K562 (cell line): ENCODE measurements around the gene ANKRD11. TPM values are rescaled to one million over a fixed set of nuclear protein-coding genes. Genes with fewer than 3 reads are reported as not detected.
A peak's percentile ranks its signal among the peaks of the same experiment; 100 is the strongest.

Experiments
- ATAC-seq: fragments of 200-7000 bp; cut with Tn5 transposase; 3 replicates; pipeline ENCODE4 v1.9.1; 2020; ENCODE audit warnings: moderate library complexity
- BruUV-seq: library from RNA; stranded (reverse); fragments of 400-500 nt; replicated peaks from 2 replicates; lab custom pipeline; 2021; lab: Mats Ljungman, UMichigan
- CTCF ChIA-PET: fragments of 300-600 bp; formaldehyde crosslinking; extraction: SDS; loops from one replicate; lab custom pipeline; 2021; ENCODE audit warnings: low intra/inter-chr PET ratio; lab: Yijun Ruan, JAX
- POLR2A ChIA-PET: fragments of 300-600, 350-650 bp; sonication (Branson Sonifier 250); formaldehyde crosslinking; extraction: SDS; loops from one replicate; lab custom pipeline; 2021; ENCODE audit warnings: antibody characterized with exemption, inconsistent platforms; lab: Yijun Ruan, JAX
- DNase-seq, 4 experiments: peaks; one replicate each; pipeline versions ENCODE4 v3.0.0 to v3.0.0-alpha.2; 2011 to 2018; ENCODE audit warnings: low spot score in 3 of 4, mixed read lengths in 3 of 4; ENCODE audit errors: extremely low read depth in 1 of 4
- FAIRE-seq: peaks from 2 replicates; lab custom pipeline; 2011; peaks lifted over from hg19 to GRCh38; lab: Jason Lieb, UNC
- H2AFZ ChIP-seq: 2 replicates; pipeline ENCODE4 v1.6.0; 2011; ENCODE audit warnings: low read depth, low read length, control low read depth, inconsistent platforms
- H3K27ac ChIP-seq: fragments of 200-600 bp; 3 replicates; pipeline ENCODE4 v1.8.0; 2011; ENCODE audit warnings: low read depth, mild to moderate bottlenecking, control low read depth, inconsistent platforms, low read length, moderate library complexity, mixed read lengths; ENCODE audit errors: extremely low read depth
- H3K27me3 ChIP-seq, 2 experiments: fragments of 300-600 bp in 1 of 2; 2 replicates in 1 of 2; 3 replicates in 1 of 2; pipeline versions ENCODE4 v1.6.0 to v1.8.0; 2011; ENCODE audit warnings: inconsistent platforms in 2 of 2, low read length in 2 of 2, mild to moderate bottlenecking in 1 of 2, mixed read lengths in 1 of 2, moderate library complexity in 1 of 2; ENCODE audit not compliant: control insufficient read depth in 2 of 2, insufficient read depth in 2 of 2
- H3K36me3 ChIP-seq: fragments of 300-600 bp; 3 replicates; pipeline ENCODE4 v1.8.0; 2011; ENCODE audit warnings: mild to moderate bottlenecking, low read length, inconsistent platforms; ENCODE audit not compliant: control insufficient read depth, insufficient read depth
- H3K4me1 ChIP-seq, 2 experiments: fragments of 200-600 bp in 1 of 2; replicated peaks in 1 of 2; 2 replicates in 1 of 2; 3 replicates in 1 of 2; pipeline versions ENCODE4 v1.5.1 to v1.8.0; 2011; ENCODE audit warnings: inconsistent platforms in 2 of 2, low read length in 2 of 2, mild to moderate bottlenecking in 1 of 2, mixed read lengths in 1 of 2, moderate library complexity in 1 of 2; ENCODE audit not compliant: control insufficient read depth in 2 of 2, insufficient read depth in 2 of 2
- H3K4me2 ChIP-seq: 2 replicates; pipeline ENCODE4 v1.6.1; 2011; ENCODE audit warnings: low read length, control low read depth, inconsistent platforms, mixed read lengths; ENCODE audit not compliant: insufficient read depth
- H3K4me3 ChIP-seq: fragments of 200-600 bp; sonication (generic), shearing (Covaris generic); 2 replicates; pipeline ENCODE4 v1.5.1; 2016; ENCODE audit warnings: control low read depth, inconsistent platforms
- H3K79me2 ChIP-seq: fragments of 200-600 bp; 3 replicates; pipeline ENCODE4 v1.8.0; 2011; ENCODE audit warnings: low read length, inconsistent platforms; ENCODE audit not compliant: control insufficient read depth, insufficient read depth
- H3K9ac ChIP-seq, 2 experiments: 2 replicates each; pipeline versions ENCODE4 v1.6.0 to v1.6.1; 2011; ENCODE audit warnings: low read depth in 2 of 2, low read length in 2 of 2, control low read depth in 1 of 2, inconsistent platforms in 1 of 2, mild to moderate bottlenecking in 1 of 2, mixed read lengths in 1 of 2; ENCODE audit not compliant: insufficient read depth in 1 of 2
- H3K9me1 ChIP-seq: one replicate; pipeline ENCODE4 v1.6.0; 2011; ENCODE audit warnings: inconsistent platforms, mild to moderate bottlenecking, low read length, moderate library complexity; ENCODE audit not compliant: control insufficient read depth, insufficient read depth
- H3K9me3 ChIP-seq: replicated peaks from 2 replicates; pipeline ENCODE4 v1.5.1; 2011; ENCODE audit warnings: low read depth, low read length, inconsistent platforms; ENCODE audit not compliant: control insufficient read depth, insufficient read depth
- H4K20me1 ChIP-seq: replicated peaks from 2 replicates; pipeline ENCODE4 v1.6.1; 2011; ENCODE audit warnings: low read length, inconsistent platforms, mixed read lengths; ENCODE audit not compliant: control insufficient read depth, insufficient read depth
- POLR2G ChIP-seq: fragments of 200-400 bp; formaldehyde crosslinking; IDR thresholded peaks from 2 replicates; pipeline ENCODE4 v1.6.1; 2017; ENCODE audit warnings: low read depth, mild to moderate bottlenecking, antibody characterized with exemption, low read length, moderate library complexity
- RBFOX2 ChIP-seq: fragments of 200-400 bp; formaldehyde crosslinking; IDR thresholded peaks from 2 replicates; pipeline ENCODE4 v1.6.1; 2017; ENCODE audit warnings: low read depth, mild to moderate bottlenecking, low read length, moderate library complexity
- ZBTB33 ChIP-seq: sonication (generic); formaldehyde crosslinking; IDR thresholded peaks from 2 replicates; pipeline ENCODE4 v1.8.1; 2023; ENCODE audit warnings: mild to moderate bottlenecking, missing genetic modification reagents
- WGBS: fragments of 100-300 bp; shearing (Covaris generic); methylation state at CpG from one replicate; pipeline ENCODE4 v1.1.6; 2016; ENCODE audit warnings: low coverage, mixed read lengths; ENCODE audit not compliant: insufficient coverage; ENCODE audit errors: missing lambda C conversion rate; 5-methylcytosine and 5-hydroxymethylcytosine counted together
- in situ Hi-C: fragments of 300-500 bp; cut with MboI; formaldehyde crosslinking; loops from 4 replicates; pipeline ENCODE4 v1.15.0; 2018; ENCODE audit warnings: inconsistent platforms, mixed read lengths
- intact Hi-C: fragments of 100-400 bp; cut with micrococcal nuclease; formaldehyde crosslinking; loops from 2 replicates; pipeline ENCODE4 v1.14.2; 2022
- polyA plus RNA-seq, 8 experiments: library from polyadenylated mRNA; depleted of rRNA in 4 of 8; stranded (reverse) in 5 of 8; unstranded in 3 of 8; fragments of >200 nt; fragmentation: Nextera tagmentation in 2 of 8; fragmentation: Illumina TruSeq in 1 of 8; extraction: Ambion mirVana in 2 of 8; extraction: Trizol in 1 of 8; gene quantifications; 2 replicates each; pipeline versions ENCODE4 v1.2.1 to v1.2.3, GENCODE V29; 2011 to 2014; ENCODE audit warnings: inconsistent platforms in 1 of 8, missing spikeins in 1 of 8
- total RNA-seq, 7 experiments: library from RNA; depleted of rRNA in 6 of 7; stranded (reverse); fragments of >200 nt in 6 of 7; fragmentation: Illumina TruSeq in 2 of 7; extraction: Trizol in 2 of 7; gene quantifications; 2 replicates each; pipeline versions ENCODE4 v1.2.1 to v1.2.3, GENCODE V29; 2011 to 2021; ENCODE audit warnings: low replicate concordance in 1 of 7

ANKRD11 gene
- total and polyA plus RNA-seq, 9 of the 15 experiments (the other 6 are each of a cell fraction or from before 2014, with no cell fraction given) = 4.7 to 126 (median 31.7) TPM

- no peak overlapping the region for H2AFZ ChIP-seq
- peak overlapping the region; percentile 30; the same call in 1 of the 3 replicates for H3K27ac ChIP-seq
- intact Hi-C loops (no loop called here), in situ Hi-C loops (no loop called here)
- DNase-seq (no peak), ATAC-seq (peak; percentile 4; the same call in 1 of the 3 replicates), FAIRE-seq (no peak)
- peaks cover 34 to 61% of the 10 kb centered on the region in 2 experiments for H3K4me1 ChIP-seq
- H3K79me2 ChIP-seq = peaks cover 100% of the 10 kb centered on the region
- H3K9me3 ChIP-seq = no peaks in the 10 kb centered on the region
- peaks cover 27% of the 10 kb centered on the region for H3K9me1 ChIP-seq
- no peak overlapping the region for H3K4me3 ChIP-seq
- H3K9ac ChIP-seq = peak overlapping the region in 1 of 2 experiments; percentile 67; a peak in 1 of 4 replicates
- ChIA-PET POLR2A (interaction anchor here (0.5 to 4.8 kb wide), 5 partner anchors 9 to 30 kb away, joined by 3 to 24 read pairs (median 4); no protein-coding TSS in a partner anchor), CTCF (no interaction called here)
- WGBS = 84% methylated on average over 14 of the region's 14 CpGs
- TF ChIP-seq POLR2G (peak; percentile 42; the same call in 1 of the 2 replicates), RBFOX2 (0 out of 2 replicates have a peak, but pooled peaks have one; percentile 23), ZBTB33 (CRISPR knock-in tag) (no peak)
- no peaks in the 10 kb centered on the region for H3K27me3 ChIP-seq
- H3K4me2 ChIP-seq = no peak overlapping the region; the same call in 1 of the 2 replicates
- BruUV-seq = no TSS peak
- H4K20me1 ChIP-seq = peaks cover 88% of the 10 kb centered on the region
- peaks cover 38% of the 10 kb centered on the region for H3K36me3 ChIP-seq
These were observed 11.7 kb downstream of the ANKRD11 start for GRCh38 chr16:89478576-89479221.
